G401.6 (cell line): Measurements from ENCODE around the gene FAM237B.
A peak's percentile ranks its signal among the peaks of the same experiment; 100 is the strongest.
"Not testable (repeated sequence)": the region's sequence is repeated elsewhere in the genome, so short reads cannot be mapped to it uniquely, and the experiment has no call there.

Experiments used
- FAIRE-seq: peaks from 2 replicates; lab custom pipeline; 2012; peaks lifted over from hg19 to GRCh38; lab: Jason Lieb, UNC

Gene FAM237B

DNA sequence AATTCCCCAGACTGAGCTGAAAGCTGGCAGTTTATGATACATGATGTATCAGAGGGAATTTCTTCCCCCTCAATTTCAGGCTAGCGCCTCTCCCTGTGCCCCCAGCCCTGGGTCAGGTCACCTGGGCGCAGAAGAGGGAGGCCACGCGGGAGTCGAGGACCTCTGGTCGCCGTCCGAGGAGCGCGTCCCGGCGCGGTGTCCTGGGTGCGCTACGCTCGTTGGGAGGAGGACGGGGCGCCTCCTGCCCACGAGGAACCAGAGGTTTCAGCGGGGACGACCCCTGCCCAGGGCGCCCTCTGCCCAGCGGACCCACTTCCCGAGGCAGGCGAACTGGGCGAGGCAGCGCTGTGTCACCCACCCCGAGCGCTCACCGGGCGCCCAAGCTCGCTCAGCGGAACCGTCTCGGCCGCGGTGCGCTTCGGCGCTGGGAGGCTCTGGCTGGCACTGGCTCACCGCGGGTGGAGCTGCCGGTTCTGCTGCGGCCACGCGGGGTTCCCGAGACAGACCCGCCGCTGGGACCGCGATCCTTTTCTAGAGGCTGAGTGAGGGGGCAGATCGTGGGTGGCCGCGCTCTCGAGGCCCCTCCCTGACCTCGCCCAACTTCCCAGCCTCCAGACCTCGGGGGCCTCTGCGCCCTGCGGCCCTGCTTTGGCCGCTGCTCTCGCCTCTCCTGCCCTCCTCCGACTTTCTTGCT is at the start of gene FAM237B:
FAM237B (minus strand) TSS at position 504 of the 694 bp plus-strand sequence. CDS start 1,556 bp downstream, outside the sequence.
- no peak for FAIRE-seq

DNA sequence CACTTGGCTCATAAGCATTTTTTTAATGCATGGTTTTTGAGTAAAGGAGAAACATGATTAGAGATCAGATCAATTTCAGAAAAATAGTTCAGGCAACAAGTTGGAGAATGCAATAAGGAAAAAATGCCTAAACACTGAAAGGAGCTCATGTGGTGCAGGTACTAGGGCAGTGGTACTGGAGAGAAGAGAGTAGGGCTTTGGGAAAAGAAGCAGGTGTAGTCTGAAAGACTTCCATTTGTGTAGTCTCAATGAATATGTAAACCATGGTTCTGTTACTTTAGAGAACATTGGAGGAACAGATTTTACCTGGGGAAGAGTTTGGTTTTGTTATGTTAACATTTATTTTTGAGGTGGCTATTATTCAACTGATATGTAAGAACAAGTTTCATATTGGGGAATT is 30.9 kb upstream of the FAM237B start:
- FAIRE-seq: no peak

DNA sequence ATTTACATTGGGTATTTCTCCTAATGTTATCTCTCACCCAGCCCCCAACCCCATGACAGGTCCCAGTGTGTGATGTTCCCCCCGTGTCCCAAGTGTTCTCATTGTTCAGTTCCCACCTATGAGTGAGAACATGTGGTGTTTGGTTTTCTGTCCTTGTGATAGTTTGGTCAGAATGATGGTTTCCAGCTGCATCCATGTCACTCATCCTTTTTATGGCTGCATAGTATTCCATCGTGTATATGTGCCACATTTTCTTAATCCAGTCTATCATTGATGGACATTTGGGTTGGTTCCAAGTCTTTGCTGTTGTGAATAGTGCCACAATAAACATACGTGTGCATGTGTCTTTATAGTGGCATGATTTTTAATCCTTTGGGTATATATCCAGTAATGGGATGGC is 28.9 kb upstream of the FAM237B start:
- FAIRE-seq: not testable (repeated sequence)

DNA sequence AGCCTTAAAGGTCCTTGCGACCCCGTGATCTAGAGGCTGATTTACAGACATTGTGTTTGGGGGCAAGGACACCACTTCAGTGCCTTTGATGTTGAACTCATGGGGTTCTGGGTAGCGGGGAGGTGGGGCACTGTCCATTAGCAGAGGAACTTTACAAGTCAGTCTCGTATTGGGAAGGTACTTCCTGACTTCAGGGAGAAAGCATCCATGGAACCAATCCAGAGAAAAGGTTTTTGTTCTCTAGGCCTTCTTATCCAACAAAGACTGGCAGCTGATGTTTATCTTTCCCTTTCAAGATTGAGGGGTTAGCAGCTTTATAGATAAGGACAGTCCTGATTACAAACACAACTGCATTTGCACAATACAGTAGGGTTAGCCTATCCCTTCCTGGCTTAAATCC is 28.2 kb upstream of the FAM237B start:
- FAIRE-seq: no peak

DNA sequence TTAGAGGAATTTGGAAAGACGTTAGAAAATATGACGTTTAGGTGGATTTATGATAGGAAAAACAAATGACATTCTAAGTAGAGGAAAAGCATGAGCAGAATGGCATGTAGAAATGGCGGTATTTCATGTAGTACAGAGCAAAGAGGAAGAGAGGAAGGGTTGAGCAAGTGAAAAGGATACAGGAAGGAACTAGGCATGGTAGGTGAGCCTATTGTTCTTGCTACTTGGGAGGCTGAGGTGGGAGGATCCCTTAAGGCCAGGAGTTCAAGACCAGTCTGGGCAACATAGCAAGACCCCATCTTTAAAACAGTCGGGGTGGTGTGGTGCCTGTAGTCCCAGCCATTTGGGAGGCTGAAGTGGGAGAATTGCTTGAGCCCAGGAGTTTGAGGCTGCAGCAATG is 26.7 kb upstream of the FAM237B start:
- FAIRE-seq: no peak

DNA sequence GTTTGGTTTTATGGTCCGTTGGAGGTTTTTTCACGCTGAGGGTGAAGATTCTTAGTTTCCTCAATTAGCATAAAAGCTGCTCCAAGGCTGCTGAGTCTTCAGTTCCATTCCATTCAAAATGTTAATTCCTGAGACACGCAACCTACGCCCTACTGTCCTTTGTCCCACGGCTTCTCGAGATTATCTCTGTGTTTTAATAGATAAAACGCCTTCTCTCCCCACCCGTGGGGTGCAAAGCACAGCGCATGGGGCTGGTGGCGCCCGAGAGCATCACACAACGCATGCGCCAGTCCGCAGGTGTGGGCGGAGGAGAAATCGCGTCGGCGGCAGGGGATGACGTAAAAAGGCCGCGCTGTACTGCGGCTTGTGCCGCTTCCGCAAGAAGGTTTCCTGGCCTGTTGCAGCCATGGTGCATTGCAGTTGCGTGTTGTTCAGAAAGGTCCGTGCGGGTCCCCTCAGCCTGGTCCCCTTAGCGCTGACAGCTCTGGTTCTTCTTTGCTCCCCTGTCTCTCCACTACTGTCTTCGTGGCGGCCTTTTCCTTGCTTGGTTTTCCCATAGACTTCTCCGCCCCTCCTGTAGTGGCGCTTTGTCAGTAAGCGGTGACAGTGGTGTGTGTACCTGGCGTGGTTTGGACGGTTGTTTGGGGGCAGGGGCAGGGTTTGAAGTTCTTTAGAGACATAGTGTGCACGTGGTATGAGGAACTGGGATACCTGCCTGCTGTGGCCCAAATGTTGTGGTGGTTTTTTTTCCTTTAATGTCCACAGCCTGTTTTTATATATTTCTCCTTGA is 25.4 kb upstream of the FAM237B start, which contains the start of gene GTPBP10:
GTPBP10 (plus strand) TSS at position 381 of the 790 bp plus-strand sequence; CDS start at position 407, 26 bp downstream.
- FAIRE-seq: peak; percentile 56

DNA sequence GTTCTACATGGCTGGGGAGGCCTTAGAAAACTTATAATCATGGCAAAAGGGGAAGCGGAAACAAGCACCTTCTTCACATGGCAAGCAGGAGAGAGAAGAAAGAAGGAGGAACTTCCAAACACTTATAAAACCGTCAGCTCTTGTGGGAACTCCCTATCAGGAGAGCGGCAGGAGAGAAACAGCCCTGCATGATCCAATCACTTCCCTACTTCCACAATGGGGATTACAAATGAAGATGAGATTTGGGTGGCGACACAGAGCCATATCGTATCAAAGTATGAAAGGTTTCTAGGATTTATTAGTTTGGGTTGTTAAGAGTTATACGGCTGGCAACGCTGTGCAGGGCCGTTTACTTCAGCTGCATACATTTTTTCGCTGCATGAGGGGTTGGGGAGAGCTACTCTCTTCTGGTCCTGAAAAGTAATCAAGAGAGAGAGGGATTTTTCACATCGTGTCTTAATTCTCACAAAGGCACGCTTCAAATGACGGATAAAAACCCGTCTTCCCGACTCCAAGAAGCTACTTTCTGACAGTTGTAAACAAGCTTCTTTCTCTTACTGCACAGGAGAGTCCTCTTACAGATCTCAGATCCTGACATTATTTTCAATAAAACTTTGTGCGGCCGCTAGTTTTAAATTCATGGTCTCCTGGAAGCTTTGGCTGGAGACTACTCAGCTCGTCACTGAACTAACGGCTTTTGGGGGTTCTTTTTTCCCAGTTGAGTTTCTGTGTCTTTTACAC is 24.7 kb upstream of the FAM237B start:
- FAIRE-seq: no peak

DNA sequence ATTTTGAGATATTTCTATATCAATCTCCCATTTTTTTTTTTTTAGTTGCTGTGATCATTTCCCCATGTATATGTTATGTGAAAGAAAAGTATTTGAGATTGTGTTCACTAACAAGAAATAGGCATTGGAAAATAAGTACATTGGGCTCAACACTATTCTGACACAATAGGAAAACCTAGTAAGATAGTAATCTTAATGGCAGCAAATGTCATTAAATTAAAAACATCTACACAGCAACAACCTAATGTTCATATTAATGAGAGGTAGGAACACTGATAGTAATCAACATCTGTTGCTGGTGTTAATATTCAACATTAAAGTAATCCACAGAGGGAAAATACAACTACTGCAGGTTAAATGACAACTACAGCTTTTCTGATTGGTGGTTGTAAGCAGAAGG is 23.9 kb upstream of the FAM237B start:
- FAIRE-seq: no peak

DNA sequence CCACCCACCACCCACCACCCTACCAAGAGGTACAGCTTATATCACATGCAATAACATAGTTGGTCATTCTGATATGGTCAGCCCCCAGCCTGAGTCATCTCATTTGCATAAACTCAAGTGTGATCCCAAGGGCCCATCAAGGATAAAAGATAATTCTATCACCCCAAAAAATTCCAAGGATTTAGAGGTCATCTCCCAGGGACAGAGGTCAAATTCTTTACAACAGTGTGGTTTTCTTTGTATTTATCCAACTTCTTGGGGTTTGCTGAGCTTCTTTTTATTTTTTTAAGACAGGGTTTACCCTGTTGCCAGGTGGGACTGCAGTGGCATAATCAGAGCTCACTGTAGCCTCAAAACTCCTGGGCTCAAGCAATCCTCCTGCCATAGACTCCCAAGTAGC is 16.0 kb upstream of the FAM237B start:
- no peak for FAIRE-seq

DNA sequence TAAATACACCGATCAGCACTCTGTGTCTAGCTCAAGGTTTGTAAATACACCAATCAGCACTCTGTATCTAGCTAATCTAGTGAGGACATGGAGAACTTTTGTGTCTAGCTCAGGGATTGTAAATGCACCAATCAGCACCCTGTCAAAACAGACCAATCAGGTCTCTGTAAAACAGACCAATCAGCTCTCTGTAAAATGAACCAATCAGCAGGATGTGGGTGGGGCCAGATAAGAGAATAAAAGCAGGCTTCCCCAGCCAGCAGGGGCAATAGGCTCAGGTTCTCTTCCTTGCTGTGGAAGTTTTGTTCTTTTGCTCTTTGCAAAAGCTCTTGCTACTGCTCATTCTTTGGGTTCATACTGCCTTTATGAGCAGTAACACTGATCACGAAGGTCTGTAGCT is 13.8 kb upstream of the FAM237B start:
- not testable (repeated sequence) for FAIRE-seq

DNA sequence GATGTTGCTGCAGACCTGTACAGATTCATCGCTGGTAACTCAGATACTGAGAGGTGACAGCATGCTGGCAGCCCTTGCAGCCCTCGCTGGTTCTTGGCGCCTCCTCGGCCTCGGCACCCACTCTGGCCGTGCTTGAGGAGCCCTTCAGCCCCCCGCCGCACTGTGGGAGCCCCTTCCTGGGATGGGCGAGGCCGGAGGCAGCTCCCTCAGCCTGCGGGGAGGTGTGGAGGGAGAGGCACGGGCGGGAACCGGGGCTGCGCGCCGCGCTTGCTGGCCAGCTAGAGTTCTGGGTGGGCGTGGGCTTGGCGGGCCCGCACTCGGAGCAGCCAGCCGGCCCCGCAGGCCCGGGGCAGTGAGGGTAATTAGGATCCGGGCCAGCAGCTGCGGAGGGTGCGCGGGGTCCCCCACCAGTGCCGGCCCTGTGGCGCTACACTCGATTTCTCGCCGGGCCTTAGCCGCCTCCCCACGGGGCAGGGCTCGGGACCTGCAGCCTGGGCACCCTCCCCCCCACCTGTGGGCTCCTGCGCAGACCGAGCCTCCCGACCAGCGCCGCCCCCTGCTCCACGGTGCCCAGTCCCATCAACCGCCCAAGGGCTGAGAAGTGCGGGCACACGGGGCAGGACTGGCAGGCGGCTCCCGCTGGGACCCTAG is 13.2 kb upstream of the FAM237B start:
- FAIRE-seq: no peak

DNA sequence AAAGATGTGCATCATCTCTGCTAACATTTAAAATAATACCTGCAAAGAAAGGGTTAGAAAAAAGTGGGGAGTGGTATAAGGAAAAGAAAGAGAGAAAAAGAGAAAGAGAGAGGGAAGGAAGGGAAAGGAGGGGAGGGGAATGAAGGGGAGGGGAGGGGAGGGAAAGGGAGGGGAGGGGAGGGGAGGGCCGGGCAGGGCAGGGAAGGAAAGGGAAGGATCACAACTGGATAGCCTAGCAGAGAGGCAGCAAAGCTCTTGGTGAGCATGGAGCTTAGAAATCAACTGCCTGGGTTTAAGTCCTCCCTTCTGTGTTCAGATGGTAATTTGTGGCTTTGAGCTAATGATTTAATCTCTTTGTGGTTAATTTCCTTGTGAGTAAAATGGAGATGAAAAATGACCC is 5.4 kb upstream of the FAM237B start:
- no peak for FAIRE-seq

DNA sequence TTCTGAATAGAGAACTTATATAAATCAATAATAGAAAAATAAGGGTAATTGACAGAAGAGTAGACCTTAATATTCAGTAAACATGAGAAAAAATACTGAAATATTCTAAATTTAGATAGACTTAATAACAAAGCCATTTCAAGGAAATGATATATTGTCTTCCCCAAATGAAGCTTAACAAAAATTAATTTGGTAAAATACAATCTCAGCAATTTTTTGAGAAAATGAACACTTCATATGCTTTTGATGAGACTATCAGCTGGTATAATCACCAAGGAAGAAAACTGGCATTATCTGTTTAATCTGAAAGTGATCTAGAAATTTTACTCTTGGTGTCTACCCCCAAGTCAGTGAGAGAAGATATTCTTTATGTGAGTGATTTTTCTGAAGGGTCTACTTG is 1.7 kb upstream of the FAM237B start:
- no peak for FAIRE-seq

DNA sequence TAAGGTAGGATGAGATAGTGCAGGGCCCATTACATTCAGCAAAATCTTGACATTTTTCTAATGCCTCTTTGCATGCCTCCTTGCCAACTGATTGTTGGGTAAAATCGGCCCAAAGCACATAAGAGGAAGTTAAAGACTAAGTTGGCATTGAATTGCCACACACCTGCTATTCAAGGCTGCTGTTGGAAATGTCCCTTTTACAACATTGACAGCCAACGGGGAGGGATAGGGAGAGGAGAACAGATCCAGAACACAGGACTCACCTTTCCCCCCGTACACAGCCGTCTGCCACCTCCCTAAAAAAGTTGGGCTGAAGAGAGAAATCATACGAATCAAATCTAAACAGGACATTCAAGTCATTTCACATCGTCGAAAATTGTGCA is 695 bp downstream of the FAM237B start:
- FAIRE-seq: no peak

DNA sequence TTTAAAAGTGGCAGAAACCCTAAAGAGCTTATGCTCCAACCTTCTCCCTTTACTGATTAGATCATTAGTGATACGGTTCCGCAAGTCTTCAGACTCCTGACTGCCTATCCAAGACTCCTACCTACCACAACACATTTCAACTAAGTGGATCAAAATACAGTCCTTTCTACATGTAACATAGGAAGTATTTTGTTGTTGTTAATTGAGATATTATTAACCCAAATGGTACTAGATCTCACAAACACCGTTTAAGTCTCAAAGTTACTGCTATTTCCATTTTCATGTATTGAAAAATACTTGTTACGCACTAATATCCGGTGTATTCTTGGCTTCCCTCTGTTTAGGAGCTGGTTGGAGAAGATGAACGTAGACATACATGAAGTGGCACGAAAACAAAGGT is 1.1 kb downstream of the FAM237B start:
- no peak for FAIRE-seq

DNA sequence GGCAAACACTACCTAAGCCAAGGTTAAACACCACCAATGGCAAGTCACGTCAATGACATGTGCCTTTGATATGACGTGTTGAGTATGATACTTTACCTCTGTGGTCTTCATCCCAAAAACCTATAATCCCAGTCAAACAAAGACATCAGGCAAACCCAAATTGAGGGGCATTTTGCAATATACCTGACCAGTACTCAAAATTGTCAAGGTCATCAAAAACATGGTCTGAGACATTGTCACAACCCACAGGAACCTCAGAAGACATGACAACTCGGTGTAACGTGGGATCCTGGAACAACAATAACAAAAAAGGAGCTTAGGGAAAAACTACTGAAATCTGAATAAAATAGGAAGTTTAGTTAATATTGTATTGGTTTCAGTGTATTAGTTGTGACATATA is 7.2 kb downstream of the FAM237B start:
- no peak for FAIRE-seq

DNA sequence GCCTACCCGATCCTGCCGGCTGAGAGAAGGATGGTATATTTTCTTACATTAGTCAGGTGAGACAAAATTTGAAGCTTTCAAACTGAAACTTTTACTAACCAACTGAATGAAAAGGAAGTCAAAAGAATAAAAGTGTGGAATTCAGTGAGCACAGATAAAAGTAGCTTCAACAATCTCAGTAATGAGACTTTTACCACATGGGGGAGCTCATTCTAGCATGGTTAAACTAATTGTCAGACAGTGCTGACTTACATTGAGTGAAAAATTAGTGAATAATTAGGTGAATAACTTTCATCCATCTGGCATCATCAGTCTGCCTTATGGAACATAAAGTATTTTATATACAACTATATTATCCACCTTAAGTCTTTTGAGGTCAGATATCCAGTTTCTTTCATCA is 8.4 kb downstream of the FAM237B start:
- no peak for FAIRE-seq

DNA sequence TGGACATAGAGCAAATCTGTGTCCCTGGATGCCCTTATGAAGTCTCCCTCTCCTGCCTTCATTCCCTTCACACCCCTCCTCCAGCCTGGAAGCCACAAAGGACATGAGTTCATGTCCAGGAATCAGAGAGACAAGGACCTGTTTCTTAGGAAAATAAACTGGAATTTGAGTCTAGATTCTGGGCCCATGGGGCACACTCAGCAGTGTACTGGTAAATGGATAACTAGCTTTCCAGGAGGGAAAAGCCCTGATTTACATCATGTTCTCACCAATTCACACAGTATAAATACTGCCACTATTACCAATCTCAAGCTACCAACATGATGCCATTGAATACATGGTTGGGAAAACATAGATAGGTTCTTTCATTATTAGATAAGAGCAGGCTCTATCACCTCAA is 9.9 kb downstream of the FAM237B start:
- FAIRE-seq: no peak

DNA sequence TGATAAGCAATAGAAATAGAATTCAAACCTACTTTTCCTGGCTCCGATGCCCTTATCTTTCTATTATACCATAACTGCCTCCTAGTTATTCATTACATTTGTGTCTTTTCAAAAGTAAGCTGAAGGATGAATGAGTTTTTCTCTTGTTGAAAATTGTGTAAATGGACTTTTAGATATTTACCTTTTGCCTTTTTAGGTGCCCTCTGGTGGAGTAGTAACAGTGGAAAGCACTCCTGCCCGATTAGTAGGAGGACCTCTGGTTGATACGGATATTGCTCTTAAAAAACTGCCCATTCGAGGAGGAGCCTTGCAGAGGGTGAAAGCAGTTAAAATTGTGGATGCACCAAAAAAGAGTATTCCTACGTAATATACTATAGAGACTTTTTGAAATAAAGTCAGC is 11.2 kb downstream of the FAM237B start:
- FAIRE-seq: no peak

DNA sequence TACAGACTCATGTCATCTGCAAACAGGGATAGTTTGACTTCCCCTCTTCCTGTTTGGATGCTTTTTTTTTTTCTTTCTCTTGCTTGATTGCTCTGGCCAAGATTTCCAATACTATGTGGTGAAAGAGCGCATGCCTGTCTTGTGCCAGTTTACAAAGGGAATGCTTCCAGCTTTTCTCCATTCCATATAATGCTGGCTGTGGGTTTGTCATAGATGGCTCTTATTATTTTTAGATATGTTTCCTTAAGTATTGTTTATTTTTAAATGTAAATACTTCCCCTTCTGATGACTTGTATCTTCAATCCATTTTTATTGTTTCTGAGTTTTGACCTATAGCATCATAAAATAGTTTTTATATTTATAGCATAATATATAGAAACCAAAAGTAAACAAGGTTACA is 17.9 kb downstream of the FAM237B start:
- no peak for FAIRE-seq

DNA sequence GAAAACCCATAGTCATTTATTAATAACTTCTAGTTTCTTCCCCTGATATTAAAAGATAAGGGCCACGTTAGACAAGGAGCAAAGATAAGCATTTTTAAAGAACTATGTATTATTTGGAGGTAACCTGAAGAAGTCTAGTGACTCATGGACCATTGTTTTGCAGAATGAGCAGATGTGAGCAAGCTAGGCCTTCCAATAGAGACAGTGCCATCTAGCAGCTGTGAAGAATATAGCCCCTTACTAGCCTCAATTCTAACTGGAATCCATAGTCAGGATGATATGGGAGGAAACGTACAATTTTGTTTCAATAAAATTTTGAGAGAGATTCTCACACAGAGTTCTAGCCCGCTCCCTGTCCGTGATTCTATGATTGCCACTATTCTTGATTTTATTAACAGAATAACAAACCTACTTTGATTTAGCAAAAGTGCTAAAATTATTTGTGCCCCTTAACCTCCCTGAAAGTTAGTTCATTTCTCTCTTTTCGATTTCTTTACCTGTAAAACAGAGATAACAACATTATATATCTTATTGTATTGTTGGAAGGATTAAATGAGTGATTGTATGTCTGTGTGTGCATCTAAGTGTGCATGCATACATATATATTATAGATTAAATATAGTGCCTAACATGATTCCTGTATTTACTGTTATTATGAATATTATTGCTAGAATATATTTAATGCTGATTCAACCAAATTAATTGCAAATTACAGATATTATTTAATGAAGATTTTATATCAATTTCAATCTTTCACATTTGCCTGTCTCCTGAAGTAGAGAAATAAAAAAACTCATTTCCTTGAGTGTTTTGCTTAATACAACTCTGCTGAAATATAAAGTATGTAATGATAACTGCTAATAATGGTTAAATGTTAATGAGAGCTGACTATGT is 22.7 kb downstream of the FAM237B start:
- FAIRE-seq: peak; percentile 37
